ENCODE measurements around the gene CASP3. TPM values are rescaled to one million over a fixed set of nuclear protein-coding genes. Genes with fewer than 3 reads are reported as not detected.

CASP3 gene
- total RNA-seq, 2 donors from 2014 or later = 11.4 to 17.5 TPM

GRCh38 chr4:184648313-184649025 is 778 bp downstream of the CASP3 start:
- no peaks in the 10 kb centered on the region for H3K27me3 ChIP-seq (replicated peaks; ENCODE audit: insufficient read depth)
- H3K4me3 ChIP-seq = peak overlapping the region; percentile 84
- ATAC-seq (ENCODE audit: insufficient number of reproducible peaks, low FRiP score, low read depth) = peak; percentile 53
- H3K27ac ChIP-seq = peak overlapping the region; percentile 99
- no peaks in the 10 kb centered on the region for H3K36me3 ChIP-seq
- DNase-seq (ENCODE audit: low spot score) = peak; percentile 10
- H3K9me3 ChIP-seq = no peaks in the 10 kb centered on the region
- TF ChIP-seq CTCF (IDR thresholded peaks at IDR 0.05) = no peak
- H3K4me1 ChIP-seq (ENCODE audit: control insufficient read depth in 1 of 2, low read depth in 2 of 2) = peaks cover 39 to 53% of the 10 kb centered on the region in 2 donors

- Histone ChIP-seq H3K4me1 (ENCODE audit: control insufficient read depth in 1 of 2, low read depth in 2 of 2) (peaks cover 39 to 58% of the 10 kb centered on the region in 2 donors), H3K36me3 (no peaks in the 10 kb centered on the region), H3K27me3 (replicated peaks; ENCODE audit: insufficient read depth) (no peaks in the 10 kb centered on the region), H3K9me3 (no peaks in the 10 kb centered on the region), H3K27ac (peak overlapping the region; percentile 99), H3K4me3 (peak overlapping the region; percentile 84)
- no peak for TF ChIP-seq CTCF (IDR thresholded peaks at IDR 0.05)
- DNase-seq (ENCODE audit: low spot score) (no peak), ATAC-seq (ENCODE audit: insufficient number of reproducible peaks, low FRiP score, low read depth) (no peak)
These were observed 1.3 kb downstream of the CASP3 start for GRCh38 chr4:184648054-184648312.

GRCh38 chr4:184647266-184648053 is 1.8 kb downstream of the CASP3 start:
- Histone ChIP-seq H3K27ac (peak overlapping the region; percentile 99), H3K4me3 (peak overlapping the region; percentile 84), H3K36me3 (no peaks in the 10 kb centered on the region), H3K9me3 (no peaks in the 10 kb centered on the region), H3K4me1 (ENCODE audit: control insufficient read depth in 1 of 2, low read depth in 2 of 2) (peaks cover 39 to 62% of the 10 kb centered on the region in 2 donors), H3K27me3 (replicated peaks; ENCODE audit: insufficient read depth) (no peaks in the 10 kb centered on the region)
- ATAC-seq (ENCODE audit: insufficient number of reproducible peaks, low FRiP score, low read depth) (no peak), DNase-seq (ENCODE audit: low spot score) (no peak)
- no peak for TF ChIP-seq CTCF (IDR thresholded peaks at IDR 0.05)

GRCh38 chr4:184645904-184646610 is 3.2 kb downstream of the CASP3 start:
- H3K4me1 ChIP-seq (ENCODE audit: control insufficient read depth in 1 of 2, low read depth in 2 of 2) = peaks cover 39 to 62% of the 10 kb centered on the region in 2 donors
- peak overlapping the region in 1 of 2 donors; percentile 99 for H3K27ac ChIP-seq
- H3K4me3 ChIP-seq = no peak overlapping the region

More at GRCh38 chr4:184645904-184646610, 3.2 kb downstream of the CASP3 start:
- H3K27me3 ChIP-seq (replicated peaks; ENCODE audit: insufficient read depth) = no peaks in the 10 kb centered on the region
- no peaks in the 10 kb centered on the region for H3K36me3 ChIP-seq
- no peak for DNase-seq (ENCODE audit: low spot score)
- no peak for TF ChIP-seq CTCF (IDR thresholded peaks at IDR 0.05)
- ATAC-seq (ENCODE audit: insufficient number of reproducible peaks, low FRiP score, low read depth) = no peak
- no peaks in the 10 kb centered on the region for H3K9me3 ChIP-seq

Measured in thoracic aorta (tissue), 2 donors.